Measurements from ENCODE around the gene CYB5R4.

- TF ChIP-seq CTCF (IDR thresholded peaks at IDR 0.05) (no peak), POLR2A (IDR thresholded peaks at IDR 0.05) (no peak)
Observed at GRCh38 chr6:84003131-84003530, 143.6 kb downstream of the CYB5R4 start.
